Transverse colon (tissue), 4 donors: ENCODE measurements around the gene PMF1. TPM values are rescaled to one million over a fixed set of nuclear protein-coding genes. Genes with fewer than 3 reads are reported as not detected.

Experiments used
- DNase-seq: peaks from one replicate; pipeline ENCODE4 v3.0.0-alpha.2; 2019
- H3K27ac ChIP-seq, 4 donors: fragments of 200-600 bp; sonication (generic); 2 replicates each; pipeline ENCODE4 v1.5.1; 2016 to 2018; ENCODE audit warnings: inconsistent platforms in 4 of 4
- H3K27me3 ChIP-seq: fragments of 200-600 bp; sonication (generic); 2 replicates; pipeline ENCODE4 v1.5.1; 2017; ENCODE audit warnings: inconsistent platforms
- H3K36me3 ChIP-seq, 4 donors: fragments of 200-600 bp; sonication (generic); 2 replicates each; pipeline ENCODE4 v1.5.1; 2017 to 2019; ENCODE audit warnings: inconsistent platforms in 4 of 4
- H3K4me1 ChIP-seq, 4 donors: fragments of 200-600 bp; sonication (generic); 2 replicates each; pipeline ENCODE4 v1.5.1; 2017 to 2020; ENCODE audit warnings: inconsistent platforms in 4 of 4
- H3K4me3 ChIP-seq, 4 donors: fragments of 200-600 bp; sonication (generic); 1 replicate in 1 of 4; 2 replicates in 3 of 4; pipeline versions ENCODE4 v1.5.1 to v1.6.1; 2017 to 2019; ENCODE audit warnings: inconsistent platforms in 4 of 4
- H3K9me3 ChIP-seq, 2 donors: fragments of 200-600 bp; sonication (generic); 2 replicates each; pipeline ENCODE4 v1.5.1; 2017 to 2019; ENCODE audit warnings: inconsistent platforms in 2 of 2
- EP300 ChIP-seq: sonication (generic); formaldehyde crosslinking; IDR thresholded peaks from one replicate; pipeline ENCODE4 v1.6.1; 2017; ENCODE audit warnings: antibody characterized with exemption, low read depth
- POLR2A ChIP-seq: fragments of 450-650 bp; IDR thresholded peaks from one replicate; pipeline ENCODE4 v1.6.1; 2016; ENCODE audit warnings: antibody characterized with exemption, mild to moderate bottlenecking, moderate library complexity
- POLR2AphosphoS5 ChIP-seq, 3 donors: sonication (generic); formaldehyde crosslinking; IDR thresholded peaks; one replicate each; pipeline ENCODE4 v1.6.1; 2016; ENCODE audit warnings: antibody characterized with exemption in 3 of 3
- WGBS, 2 donors: methylation state at CpG; one replicate each; pipeline ENCODE4 v1.1.5; 2018; ENCODE audit warnings: low coverage in 1 of 2; 5-methylcytosine and 5-hydroxymethylcytosine counted together
- in situ Hi-C, 4 donors: fragments of 200-750 bp; cut with MboI; loops; one replicate each; pipeline versions ENCODE4 v1.15.0 to v1.15.1; 2017; ENCODE audit warnings: low sequenced_read_pairs in 3 of 4, low pct_ligation_motif_present in 1 of 4, low pct_unique_long_range_greater_than_20kb in 1 of 4
- intact Hi-C: fragments of 100-400 bp; cut with DNase I; formaldehyde crosslinking; loops from one replicate; pipeline ENCODE4 v1.15.1; 2023; ENCODE audit warnings: low total_unique reads
- total RNA-seq, 4 donors: library from RNA; depleted of rRNA; stranded (reverse); fragments of >200 nt; gene quantifications; one replicate each; pipeline ENCODE4 v1.1.0, GENCODE V29; 2016
- TF ChIP-seq, protein P1 (sequence below), 5 experiments: fragments of 200-600 bp in 3 of 5; fragments of 450-650 bp in 2 of 5; sonication (generic) in 3 of 5; IDR thresholded peaks; 1 replicate in 2 of 5; 2 replicates in 3 of 5; pipeline ENCODE4 v1.5.1; 2016 to 2017; ENCODE audit warnings: antibody characterized with exemption in 5 of 5, inconsistent platforms in 3 of 5, mild to moderate bottlenecking in 2 of 5, moderate library complexity in 1 of 5

Gene PMF1
- total RNA-seq, 4 donors from 2014 or later = 29.9 to 67.3 (median 52.3) TPM

DNA sequence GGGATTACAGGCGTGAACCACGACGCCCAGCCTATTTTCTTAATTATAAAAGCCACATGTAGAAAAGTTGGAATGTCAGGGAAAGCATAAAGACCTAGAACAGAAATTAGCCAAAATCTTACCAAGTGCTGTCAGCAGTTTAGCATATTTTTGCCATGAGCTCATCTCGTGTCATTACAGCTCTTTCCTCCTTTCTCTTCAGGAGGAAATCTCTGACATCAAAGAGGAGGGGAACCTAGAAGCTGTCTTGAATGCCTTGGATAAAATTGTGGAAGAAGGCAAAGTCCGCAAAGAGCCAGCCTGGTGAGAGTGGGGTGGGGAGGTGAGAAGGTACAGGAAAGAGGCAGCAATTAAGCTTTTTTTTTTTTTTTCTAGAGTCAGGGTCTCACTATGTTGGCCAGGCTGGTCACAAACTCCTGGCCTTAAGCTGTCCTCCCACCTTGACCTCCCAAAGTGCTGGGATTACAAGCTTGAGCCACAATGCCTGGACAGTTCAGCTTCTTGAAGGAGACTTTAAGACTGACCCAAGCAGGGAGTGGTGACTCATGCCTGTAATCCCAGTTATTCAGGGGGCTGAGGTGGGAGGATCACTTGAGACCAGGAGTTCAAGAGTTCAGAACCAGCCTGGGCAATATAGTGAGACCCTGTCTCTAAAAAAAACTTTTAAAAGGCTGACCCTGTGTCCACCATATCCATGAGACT, 20.8 kb downstream of the PMF1 start:
- Histone ChIP-seq H3K27me3 (no peaks in the 10 kb centered on the region), H3K9me3 (no peaks in the 10 kb centered on the region), H3K4me1 (no peaks in the 10 kb centered on the region), H3K4me3 (no peak overlapping the region), H3K27ac (no peak overlapping the region), H3K36me3 (peaks cover 0 to 27% (median 13%) of the 10 kb centered on the region in 4 donors)
- intact Hi-C loops = no loop called here
- in situ Hi-C loops = no loop called here
- 79 to 94% methylated on average over 2 to 5 of the region's 5 CpGs for whole genome bisulfite sequencing, 2 donors
- TF ChIP-seq POLR2A (no peak), POLR2AphosphoS5 (IDR thresholded peaks at IDR 0.05) (no peak)
- TF ChIP-seq, protein P1, sequence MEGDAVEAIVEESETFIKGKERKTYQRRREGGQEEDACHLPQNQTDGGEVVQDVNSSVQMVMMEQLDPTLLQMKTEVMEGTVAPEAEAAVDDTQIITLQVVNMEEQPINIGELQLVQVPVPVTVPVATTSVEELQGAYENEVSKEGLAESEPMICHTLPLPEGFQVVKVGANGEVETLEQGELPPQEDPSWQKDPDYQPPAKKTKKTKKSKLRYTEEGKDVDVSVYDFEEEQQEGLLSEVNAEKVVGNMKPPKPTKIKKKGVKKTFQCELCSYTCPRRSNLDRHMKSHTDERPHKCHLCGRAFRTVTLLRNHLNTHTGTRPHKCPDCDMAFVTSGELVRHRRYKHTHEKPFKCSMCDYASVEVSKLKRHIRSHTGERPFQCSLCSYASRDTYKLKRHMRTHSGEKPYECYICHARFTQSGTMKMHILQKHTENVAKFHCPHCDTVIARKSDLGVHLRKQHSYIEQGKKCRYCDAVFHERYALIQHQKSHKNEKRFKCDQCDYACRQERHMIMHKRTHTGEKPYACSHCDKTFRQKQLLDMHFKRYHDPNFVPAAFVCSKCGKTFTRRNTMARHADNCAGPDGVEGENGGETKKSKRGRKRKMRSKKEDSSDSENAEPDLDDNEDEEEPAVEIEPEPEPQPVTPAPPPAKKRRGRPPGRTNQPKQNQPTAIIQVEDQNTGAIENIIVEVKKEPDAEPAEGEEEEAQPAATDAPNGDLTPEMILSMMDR (IDR thresholded peaks at IDR 0.05) = no peak
- no peak for DNase-seq

DNA sequence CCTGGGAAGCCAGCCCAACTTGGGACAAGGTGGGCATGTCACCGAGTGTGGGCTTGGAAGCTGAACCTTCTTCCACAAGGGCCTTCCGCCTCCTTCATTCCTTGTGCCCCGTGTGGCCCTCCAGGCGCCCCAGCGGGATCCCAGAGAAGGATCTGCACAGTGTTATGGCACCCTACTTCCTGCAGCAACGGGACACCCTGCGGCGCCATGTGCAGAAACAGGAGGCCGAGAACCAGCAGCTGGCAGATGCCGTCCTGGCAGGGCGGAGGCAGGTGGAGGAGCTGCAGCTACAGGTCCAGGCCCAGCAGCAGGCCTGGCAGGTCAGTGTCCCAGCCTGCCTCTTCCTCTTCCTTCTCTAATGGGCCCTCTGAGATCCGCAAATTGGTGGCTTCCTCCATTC, 23.4 kb downstream of the PMF1 start:
- no peaks in the 10 kb centered on the region for H3K4me1 ChIP-seq
- no peak overlapping the region for H3K4me3 ChIP-seq
- 95% methylated on average over 12 of the region's 12 CpGs; no CpG with 5 or more reads in 1 of the 2 donors for WGBS, 2 donors
- in situ Hi-C loops = no loop called here
- intact Hi-C loops = no loop called here
- H3K27me3 ChIP-seq = no peaks in the 10 kb centered on the region
- H3K9me3 ChIP-seq = no peaks in the 10 kb centered on the region
- no peak for DNase-seq
- TF ChIP-seq, protein P1 (IDR thresholded peaks at IDR 0.05) = no peak
- TF ChIP-seq POLR2AphosphoS5 (IDR thresholded peaks at IDR 0.05) = no peak
- TF ChIP-seq POLR2A = no peak
- no peak for TF ChIP-seq EP300
- H3K36me3 ChIP-seq = peaks cover 0 to 34% (median 13%) of the 10 kb centered on the region in 4 donors
- H3K27ac ChIP-seq = no peak overlapping the region

DNA sequence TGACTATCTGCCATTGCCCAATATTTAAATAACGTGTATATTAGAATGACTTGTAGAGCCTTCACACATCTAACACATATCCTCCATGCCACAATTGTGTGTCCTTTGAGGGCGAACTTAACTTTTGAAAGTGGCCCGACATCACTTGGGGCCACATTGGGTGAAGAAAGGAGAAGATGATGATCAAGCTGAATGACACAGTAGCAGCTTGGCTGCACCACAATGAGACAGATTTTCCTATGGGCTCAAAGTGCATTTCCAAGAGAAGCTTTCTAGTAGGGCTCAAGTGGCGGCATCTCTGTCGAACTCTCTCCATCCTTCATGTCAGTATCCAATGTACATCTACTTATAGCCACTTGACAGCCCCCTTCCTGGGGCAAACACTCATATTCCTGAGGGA, 25.4 kb downstream of the PMF1 start:
- intact Hi-C loops = no loop called here
- no peak overlapping the region for H3K27ac ChIP-seq

DNA sequence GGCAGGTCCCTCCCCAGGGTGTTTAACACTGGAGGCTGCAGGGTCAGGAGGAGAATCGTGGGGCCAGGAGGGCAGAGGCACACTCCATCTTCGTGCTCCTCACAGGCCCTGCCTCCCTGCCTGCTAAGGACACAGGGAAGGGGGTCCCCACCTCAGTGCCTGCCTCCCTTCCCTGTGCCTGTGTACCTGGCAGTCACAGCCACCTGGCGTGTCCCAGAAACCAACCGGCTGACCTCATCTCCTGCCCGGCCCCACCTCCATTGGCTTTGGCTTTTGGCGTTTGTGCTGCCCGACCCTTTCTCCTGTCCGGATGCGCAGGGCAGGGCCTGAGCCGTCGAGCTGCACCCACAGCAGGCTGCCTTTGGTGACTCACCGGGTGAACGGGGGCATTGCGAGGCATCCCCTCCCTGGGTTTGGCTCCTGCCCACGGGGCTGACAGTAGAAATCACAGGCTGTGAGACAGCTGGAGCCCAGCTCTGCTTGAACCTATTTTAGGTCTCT, 28.6 kb downstream of the PMF1 start:
- H3K36me3 ChIP-seq = peaks cover 0 to 14% (median 3%) of the 10 kb centered on the region in 4 donors
- 65% methylated on average over 15 of the region's 15 CpGs; no CpG with 5 or more reads in 1 of the 2 donors for WGBS, 2 donors
- peaks cover 10 to 14% (median 12%) of the 10 kb centered on the region in 4 donors for H3K4me1 ChIP-seq
- peaks cover 23% of the 10 kb centered on the region for H3K27me3 ChIP-seq
- no peak overlapping the region for H3K27ac ChIP-seq
- TF ChIP-seq, protein P1 (IDR thresholded peaks at IDR 0.05) = no peak
- TF ChIP-seq EP300 = no peak
- no peak for TF ChIP-seq POLR2AphosphoS5 (IDR thresholded peaks at IDR 0.05)
- no peak for TF ChIP-seq POLR2A
- DNase-seq = no peak
- H3K9me3 ChIP-seq = no peaks in the 10 kb centered on the region
- in situ Hi-C loops = no loop called here
- intact Hi-C loops = no loop called here
- no peak overlapping the region for H3K4me3 ChIP-seq

More for the DNA sequence above, 25.4 kb downstream of the PMF1 start:
- in situ Hi-C loops = no loop called here
- DNase-seq = no peak
- no peaks in the 10 kb centered on the region for H3K4me1 ChIP-seq
- WGBS, 2 donors = 92 to 94% methylated on average over 5 of the region's 5 CpGs
- no peak overlapping the region for H3K4me3 ChIP-seq
- H3K9me3 ChIP-seq = no peaks in the 10 kb centered on the region
- peaks cover 0 to 34% (median 13%) of the 10 kb centered on the region in 4 donors for H3K36me3 ChIP-seq
- TF ChIP-seq, protein P1 (IDR thresholded peaks at IDR 0.05) = no peak
- no peak for TF ChIP-seq POLR2A
- no peak for TF ChIP-seq EP300
- TF ChIP-seq POLR2AphosphoS5 (IDR thresholded peaks at IDR 0.05) = no peak
- H3K27me3 ChIP-seq = no peaks in the 10 kb centered on the region
